GM18951 (cell line): ENCODE data around the gene HOXB7.

Experiments used
- POLR2A ChIP-seq: IDR thresholded peaks from 4 replicates; pipeline ENCODE4 v1.6.1; 2011; ENCODE audit warnings: mild to moderate bottlenecking; ENCODE audit not compliant: insufficient read length, insufficient read depth; ENCODE audit errors: extremely low read depth
- in situ Hi-C: fragments of 300-500 bp; cut with MboI; formaldehyde crosslinking; loops from one replicate; pipeline ENCODE4 v1.12.0; 2022; ENCODE audit warnings: low sequenced_read_pairs, mixed read lengths, inconsistent platforms; ENCODE audit not compliant: unreplicated experiment

The HOXB7 gene

DNA sequence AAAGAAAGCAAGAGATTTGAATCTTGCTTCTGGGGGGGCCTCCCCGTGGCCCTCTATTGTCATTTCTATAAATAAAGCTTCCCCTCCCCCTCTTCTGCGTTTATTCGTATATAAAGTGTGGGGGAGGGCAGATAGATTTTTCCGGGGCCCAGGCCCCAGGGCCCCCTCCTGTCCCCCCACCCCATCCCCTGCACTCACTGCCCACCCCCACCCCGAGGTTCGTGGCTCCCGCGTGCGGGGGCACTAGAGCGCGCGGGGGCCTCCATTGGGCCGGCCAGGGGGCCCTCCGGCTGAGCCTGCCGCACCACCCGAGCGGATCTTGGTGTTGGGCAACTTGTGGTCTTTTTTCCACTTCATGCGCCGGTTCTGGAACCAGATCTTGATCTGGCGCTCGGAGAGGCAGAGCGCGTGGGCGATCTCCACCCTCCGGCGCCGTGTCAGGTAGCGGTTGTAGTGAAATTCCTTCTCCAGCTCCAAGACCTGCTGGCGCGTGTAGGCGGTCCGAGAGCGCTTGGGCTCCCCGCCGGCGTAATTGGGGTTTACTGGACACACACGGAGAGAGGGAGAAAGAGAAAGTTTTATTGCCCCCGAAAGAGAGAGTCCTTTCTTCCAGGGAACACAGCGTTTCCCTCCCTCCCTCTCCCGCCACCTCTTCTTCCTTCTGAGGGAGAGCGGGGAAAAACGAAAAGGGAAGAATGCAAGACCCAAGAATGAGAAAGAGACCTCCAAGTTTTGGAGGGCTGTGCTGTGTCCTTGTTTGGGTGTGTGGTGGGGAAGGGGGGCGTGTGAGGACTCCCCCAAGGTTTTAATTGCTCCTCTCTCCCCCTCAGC lies 34.1 kb downstream of the HOXB7 start:
- in situ Hi-C loops = no loop called here
- TF ChIP-seq POLR2A = no peak

DNA sequence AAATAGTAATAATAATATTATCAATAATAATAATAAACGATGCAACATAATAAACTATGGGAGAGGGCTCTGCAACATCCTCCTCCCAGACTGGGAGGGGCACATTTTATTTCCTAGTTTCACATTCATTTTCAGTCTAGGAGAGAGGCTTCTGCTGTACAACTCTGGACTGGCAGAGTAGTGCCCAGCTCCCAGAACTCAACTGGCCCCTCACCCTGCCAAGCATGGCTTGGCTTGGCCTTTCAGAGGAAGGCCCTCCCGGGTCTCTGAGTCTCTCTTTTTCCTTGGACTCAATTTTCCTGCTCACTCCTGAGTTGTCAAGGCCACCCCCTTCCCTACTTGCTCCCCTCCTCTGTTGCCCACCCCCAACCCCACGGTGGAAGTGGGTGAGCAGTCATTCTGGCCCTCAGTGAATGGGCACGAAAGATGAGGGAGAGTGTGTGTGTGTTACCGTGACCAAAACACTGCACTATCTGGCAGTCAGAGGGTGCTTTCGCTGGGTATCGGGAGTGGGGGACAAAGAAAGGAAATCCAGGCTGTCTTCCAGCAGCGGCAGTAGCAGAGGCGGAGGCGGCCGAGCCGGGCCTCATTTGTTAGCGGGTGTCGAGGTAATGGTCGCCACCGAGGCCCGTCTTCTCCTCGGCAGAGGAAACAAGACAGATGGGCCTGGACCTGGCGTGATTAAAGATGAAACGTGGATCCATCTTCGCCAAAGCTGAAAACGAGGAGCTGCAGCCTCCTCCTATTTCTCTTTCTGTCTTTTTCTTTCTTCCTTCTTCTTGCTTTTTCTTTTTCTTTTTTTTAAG lies 34.9 kb downstream of the HOXB7 start:
- no peak for TF ChIP-seq POLR2A
- in situ Hi-C loops = no loop called here

DNA sequence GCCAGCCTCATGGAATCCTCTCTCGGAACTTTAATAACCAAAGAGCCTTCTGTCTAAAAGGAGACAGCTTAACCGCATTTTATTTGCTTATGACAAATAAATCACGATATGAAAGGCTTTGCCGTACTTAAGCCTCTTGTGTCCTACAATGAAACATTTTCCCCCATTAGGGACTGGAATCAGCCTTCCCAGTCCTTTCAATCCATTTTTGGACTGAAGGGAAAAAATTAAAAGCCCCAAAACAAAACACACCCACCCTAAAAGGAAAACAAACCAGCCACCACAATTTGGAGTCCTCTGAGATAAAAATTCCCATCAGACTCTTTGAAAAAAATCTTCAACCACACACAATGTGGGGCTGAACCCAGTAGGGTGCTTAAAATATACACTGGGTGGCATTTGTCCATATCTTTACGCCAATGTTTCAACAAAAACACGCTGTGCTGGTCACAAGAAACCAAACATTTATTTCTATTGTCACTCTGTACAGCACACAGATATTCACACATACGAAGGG lies 35.7 kb downstream of the HOXB7 start:
- TF ChIP-seq POLR2A = no peak
- in situ Hi-C loops = no loop called here

DNA sequence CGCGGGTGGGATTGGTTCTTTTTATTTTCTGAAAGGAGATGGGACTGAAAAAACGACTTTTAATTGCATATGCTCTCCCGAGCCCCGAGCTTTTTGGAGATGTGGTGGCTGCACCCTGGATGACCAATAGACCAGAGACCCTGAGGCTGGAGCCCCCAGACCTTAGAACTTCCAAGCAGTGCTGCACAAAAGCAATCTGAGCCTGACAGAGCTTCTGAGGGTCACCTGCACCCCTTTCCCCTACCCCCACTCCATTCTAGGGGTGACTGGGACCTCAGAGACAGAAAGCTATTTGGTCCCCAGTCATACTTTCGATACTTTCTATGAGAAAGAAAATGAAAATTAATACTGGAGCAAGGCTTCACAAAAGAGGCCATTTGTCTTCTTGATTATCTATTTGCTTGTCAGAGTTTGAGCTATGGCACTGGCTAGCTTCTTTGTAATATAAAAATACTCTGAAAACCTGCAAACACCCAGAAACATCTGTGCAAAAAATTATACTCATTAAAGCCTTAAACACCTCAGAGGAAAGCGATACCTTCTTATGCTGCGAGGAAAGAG lies 36.2 kb downstream of the HOXB7 start:
- in situ Hi-C loops = no loop called here
- TF ChIP-seq POLR2A = no peak

DNA sequence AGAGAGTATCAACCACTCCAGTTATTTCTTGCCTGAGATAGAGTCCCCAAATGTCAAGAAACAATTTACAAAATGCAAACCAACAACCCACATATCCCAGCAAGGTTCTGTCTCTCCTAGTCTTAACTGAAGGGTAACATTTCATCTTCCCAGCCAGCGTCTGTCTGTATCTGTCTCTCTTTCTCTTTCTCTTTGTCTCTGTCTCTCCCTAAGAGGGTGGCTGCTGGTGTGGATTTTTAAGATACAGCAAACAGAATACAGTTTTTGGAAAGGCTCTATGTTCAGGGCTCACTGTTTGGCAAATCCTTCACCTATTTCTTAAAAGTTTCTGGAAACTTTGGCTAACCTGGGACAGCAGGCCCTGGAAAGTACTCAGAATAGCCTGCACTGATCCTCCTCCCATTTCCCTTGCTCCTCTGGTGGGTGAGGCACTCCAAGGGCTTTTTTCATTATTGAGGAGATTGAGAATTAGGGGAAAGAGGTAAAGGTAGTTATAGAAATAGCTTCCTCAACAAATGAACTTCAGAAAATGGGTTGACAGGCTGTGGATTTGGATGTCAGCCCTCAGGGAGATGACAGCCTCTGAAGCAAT lies 38.9 kb downstream of the HOXB7 start:
- in situ Hi-C loops = no loop called here
- TF ChIP-seq POLR2A = no peak

DNA sequence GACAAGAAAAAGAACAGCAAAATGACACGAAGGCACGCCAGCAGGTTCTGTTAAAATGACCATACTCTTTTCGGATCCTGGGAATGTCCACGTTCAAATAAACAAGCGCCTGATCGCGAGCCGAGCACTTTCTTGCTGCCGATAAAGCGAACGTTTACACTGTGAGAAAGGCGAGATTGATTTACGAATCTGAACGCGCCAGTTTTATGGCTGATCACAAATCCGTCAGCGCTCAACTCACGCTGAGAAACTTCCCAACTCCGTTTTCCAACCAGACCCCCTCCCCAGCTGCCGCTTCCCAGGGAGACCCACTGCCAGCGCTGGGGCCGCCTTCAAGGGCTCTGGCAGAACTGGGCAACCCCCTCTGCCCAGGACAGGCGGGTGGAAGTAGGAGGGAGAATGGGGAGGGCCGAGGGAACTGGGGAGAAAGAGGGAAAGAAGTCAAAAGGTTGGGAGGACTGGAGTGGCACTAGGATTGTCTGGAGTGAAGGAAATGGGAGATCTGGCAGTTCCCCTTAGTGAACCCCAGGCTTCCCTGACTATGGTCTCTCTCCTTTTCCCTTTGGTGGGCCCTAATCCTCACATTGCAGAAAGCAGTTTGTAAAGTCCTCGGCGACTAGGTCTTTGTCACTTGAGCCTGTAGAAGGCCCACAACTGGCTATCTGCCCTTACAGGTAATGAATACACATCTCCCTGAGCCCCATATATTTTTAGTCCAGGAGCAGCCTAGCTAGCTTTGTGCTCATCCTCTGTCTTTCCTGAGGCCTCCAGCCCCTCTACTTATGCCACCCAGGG lies 39.6 kb downstream of the HOXB7 start:
- in situ Hi-C loops = no loop called here
- TF ChIP-seq POLR2A = no peak

DNA sequence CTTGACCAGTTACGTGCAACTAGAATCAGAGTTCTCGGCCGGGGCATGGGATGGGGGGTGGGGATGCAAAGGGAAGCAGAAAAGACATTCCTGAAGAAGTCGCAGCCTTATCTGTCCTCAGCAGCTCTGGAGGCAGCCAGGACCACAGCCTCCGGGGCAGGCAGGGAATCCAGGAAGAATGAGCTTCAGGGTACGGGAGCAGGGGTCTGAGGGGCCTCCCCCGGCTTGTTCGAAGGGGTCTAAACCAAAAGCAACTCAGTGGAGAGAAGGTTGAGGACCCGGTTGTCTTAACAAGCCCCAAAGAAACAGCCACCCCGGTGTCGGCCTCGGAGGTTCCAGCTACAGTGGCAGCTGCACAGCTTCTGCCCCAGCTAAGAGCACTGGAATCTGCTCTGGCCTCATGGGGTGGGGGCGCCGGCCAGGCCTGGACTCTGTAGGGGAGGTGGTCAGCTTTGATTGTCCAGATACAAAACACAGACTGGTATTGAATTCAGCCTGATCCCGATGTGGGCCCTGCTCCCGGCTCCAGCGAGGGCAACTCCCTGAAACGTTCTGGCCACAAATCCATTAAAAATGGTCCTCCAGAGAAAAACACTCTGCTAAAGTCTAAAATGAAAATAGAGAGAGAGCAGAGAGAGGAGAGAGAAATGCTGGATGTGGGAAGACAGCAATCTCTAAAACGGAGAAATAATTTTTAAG lies 40.3 kb downstream of the HOXB7 start:
- no peak for TF ChIP-seq POLR2A
- in situ Hi-C loops = no loop called here

DNA sequence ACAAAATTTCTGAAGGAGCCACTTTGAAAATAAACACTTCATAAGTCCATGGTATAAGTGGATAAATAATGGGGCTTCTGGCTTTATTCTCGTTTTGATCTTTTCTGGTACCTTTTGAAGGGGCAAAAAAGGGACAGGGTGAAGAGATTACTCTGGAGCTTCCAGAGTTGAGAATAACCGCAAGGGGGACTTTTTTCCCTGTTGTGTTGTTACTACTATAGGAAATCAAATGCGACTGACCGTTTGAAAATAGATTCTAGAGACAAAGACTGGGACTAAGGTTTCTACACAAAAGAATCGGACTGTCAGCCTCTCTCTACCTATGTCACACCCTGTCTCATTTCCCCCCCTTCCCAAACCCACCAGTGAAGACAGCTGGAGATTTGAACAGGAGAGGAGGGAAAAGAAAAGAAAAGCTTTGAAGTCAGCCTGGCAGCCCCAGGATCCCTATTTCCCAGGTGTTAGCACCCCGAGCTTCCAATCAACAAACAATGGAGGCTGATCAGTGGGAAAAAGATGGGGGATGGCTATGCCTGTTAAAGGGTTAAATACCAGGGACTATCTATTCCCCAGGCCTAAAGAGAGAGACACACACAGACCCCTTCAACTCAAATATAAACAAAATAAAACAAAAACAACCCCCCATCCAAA lies 41.0 kb downstream of the HOXB7 start:
- in situ Hi-C loops = no loop called here
- TF ChIP-seq POLR2A = no peak

DNA sequence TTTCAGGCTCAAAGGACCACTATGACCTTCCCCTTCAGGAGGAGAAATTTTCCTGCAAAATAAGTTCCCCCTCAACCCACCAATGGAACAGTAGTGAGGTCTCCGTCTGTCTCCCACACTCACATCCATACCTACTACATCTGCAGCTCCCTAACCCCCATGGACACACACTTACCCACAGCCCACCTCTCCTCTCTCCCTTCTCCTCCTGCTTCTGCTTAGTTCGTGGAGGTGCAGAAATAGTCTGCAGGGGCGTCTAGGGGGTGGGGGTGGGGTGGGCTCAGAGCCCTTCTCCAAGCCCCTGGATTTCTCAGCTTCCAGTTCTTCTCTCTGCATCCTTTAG lies 41.6 kb downstream of the HOXB7 start:
- in situ Hi-C loops = no loop called here
- no peak for TF ChIP-seq POLR2A

DNA sequence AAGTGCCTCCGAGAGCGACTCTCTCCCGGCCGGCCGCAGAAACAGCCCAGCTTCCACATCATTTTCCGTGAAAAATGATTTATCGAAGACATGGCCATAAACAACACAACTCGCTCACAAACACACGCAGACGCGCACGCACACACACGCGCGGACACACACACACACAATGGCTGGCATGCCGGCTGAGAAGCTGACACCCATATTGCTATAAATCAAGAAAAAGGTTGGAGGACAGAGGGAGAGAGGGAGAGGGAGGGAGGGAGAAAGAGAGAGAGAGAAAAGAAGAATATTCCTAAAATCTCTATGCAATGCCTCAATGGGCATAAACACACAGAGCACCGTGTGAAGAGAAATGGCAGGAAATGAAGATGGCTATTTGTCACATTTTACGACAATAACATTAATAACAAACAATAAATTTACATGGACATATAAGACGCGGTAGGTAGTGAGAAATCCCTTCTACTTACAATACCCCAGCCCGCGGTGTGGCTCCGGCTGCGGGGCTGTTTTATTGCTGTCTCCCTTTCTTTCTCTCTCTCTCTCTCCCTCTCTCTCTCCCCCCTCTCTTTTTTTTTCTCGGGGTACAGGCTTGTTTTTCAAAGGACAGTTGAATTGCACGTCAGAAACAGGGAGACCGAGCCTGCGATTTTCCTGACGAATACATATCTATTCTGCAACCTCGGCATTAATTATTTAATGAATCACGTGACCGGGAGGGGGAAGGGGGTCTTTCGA lies 42.1 kb downstream of the HOXB7 start:
- in situ Hi-C loops = no loop called here

DNA sequence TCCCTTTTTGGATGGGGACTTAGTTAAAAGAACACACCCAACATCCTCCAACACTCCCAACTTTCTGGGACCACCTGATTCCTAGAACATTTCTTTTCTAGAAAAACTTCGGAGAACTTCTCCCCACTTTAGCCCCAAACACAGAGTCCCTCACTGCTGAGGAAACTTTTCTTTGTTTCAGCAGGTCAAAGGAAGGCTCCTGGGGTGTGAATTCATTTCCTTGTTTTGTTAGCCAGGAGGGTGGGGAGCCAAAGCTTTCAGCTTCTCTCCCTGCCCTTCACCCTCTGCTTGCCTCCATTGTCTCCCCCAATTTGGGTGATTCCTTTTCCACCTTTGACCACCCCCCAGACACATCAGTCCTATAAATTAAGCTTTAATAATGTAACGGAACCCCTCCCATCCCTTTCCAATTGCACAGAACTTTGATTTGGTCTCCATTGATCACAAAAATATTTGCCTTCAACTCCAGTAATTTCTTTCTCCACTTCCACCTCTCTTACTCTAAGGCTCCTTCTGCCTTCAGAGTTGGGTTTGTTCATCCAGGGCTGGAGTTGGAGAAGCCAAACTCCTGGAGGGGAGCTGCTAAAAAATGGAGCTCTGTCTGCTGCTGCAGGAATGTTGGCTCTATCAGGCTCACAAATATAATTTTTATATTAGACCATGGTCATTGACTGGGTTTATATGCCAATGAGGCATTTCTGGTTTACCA lies 43.0 kb downstream of the HOXB7 start:
- in situ Hi-C loops = no loop called here
- no peak for TF ChIP-seq POLR2A

More for the DNA sequence above, 42.1 kb downstream of the HOXB7 start:
- TF ChIP-seq POLR2A = no peak

DNA sequence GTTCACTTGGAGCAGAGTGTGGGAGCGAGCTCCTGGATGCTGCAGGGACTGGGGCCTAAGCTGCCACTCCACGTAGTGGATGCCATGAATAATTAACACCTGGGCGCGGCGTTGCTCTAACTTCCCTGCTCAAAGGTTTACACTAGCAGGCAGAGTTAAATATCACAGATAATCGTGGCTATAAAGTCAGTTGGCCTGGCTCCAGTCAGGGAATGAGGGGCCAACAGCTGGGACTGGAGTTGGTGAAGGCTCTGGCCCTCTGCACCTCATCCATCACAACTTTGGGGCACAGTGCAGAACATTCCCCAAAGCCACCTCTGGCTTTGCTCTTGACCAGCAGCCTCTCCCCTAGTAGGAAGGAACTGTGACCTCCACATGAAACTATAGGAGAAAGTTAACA lies 43.6 kb downstream of the HOXB7 start:
- no peak for TF ChIP-seq POLR2A
- in situ Hi-C loops = no loop called here
